SK-N-SH treated with all-trans-retinoic acid at 6 μM for 48 hours (cell line): ENCODE data around the gene ANK3.

ENCODE experiments used
- CREB5 ChIP-seq: fragments of 250-450 bp; sonication (Bioruptor Pico); IDR thresholded peaks from 2 replicates; pipeline ENCODE4 v1.5.1; 2020; ENCODE audit warnings: low read depth, mild to moderate bottlenecking, moderate library complexity
- CSRNP3 ChIP-seq: fragments of 250-450 bp; sonication (Bioruptor Pico); IDR thresholded peaks from 2 replicates; pipeline ENCODE4 v1.5.1; 2021; ENCODE audit warnings: mild to moderate bottlenecking, moderate library complexity
- OSR1 ChIP-seq: fragments of 250-450 bp; sonication (Bioruptor Pico); IDR thresholded peaks from 2 replicates; pipeline ENCODE4 v1.8.0; 2022; ENCODE audit warnings: moderate library complexity, mild to moderate bottlenecking, inconsistent platforms
- POU6F1 ChIP-seq: fragments of 250-450 bp; sonication (Bioruptor Pico); IDR thresholded peaks from 2 replicates; pipeline ENCODE4 v1.8.0; 2021; ENCODE audit warnings: low read depth, mild to moderate bottlenecking, moderate library complexity, borderline replicate concordance
- ZFP3 ChIP-seq: fragments of 250-450 bp; sonication (Bioruptor Pico); IDR thresholded peaks from 2 replicates; pipeline ENCODE4 v1.5.0; 2020; ENCODE audit warnings: mild to moderate bottlenecking, moderate library complexity

GRCh38 chr10:60372436-60372835 lies 17.2 kb downstream of the ANK3 start:
- TF ChIP-seq CSRNP3: no peak
- no peak for TF ChIP-seq ZFP3 (CRISPR knock-in tag)
- TF ChIP-seq CREB5 (CRISPR knock-in tag): no peak
- TF ChIP-seq OSR1 (CRISPR knock-in tag): no peak
- no peak for TF ChIP-seq POU6F1 (CRISPR knock-in tag)
